ENCODE results near the gene TCF7. TPM values are rescaled to one million over a fixed set of nuclear protein-coding genes. Genes with fewer than 3 reads are reported as not detected.

Gene TCF7
- total RNA-seq = 4.6 TPM

DNA sequence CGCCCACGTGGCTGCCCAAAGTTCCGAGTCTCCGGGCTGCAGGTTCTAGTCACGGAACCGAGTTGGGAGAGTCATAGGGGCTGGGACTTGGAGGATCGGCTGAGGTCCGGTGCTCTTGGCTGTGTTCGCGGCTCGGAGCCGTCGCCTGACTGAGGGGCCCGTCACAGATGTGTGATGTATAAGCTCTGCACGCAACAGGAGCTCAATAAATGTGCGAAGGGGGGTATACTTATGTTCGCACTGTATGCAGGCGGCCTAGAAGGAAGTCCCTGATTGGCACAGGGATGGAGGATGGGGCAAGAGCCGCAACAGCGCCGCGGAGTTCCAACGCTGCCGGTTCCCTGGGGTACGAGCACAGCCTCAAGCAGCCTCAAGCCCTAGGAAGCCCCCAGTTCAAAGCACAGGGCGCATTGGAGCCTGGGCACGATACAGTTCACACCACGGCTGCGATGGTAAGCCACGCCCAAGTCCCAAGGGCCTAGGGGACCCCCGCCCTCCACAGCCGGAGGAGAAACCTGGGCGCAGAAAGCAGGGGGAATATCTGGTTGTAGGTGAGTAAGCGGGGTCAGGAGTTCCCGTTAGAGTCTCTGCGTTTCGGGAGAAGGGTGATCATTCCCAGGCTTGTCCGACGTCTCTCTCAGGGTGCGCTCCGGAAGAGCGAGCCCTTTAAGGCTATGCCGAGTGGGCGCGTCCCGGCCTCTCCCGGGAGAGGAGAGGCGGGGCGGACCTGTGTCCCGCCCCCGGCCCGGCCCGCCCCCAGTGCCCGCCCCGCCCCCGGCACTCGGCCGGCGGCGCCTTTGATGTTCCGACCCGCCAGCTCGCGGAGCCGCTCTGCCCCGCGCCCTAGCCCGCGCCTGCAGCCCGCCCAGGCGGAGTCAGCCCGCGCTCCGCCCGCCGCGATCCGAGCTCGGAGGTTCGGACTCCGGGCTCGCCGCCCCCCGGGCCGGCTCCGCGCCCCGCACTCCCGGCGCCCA lies at the start of gene TCF7:
TSS of gene TCF7 (plus strand) at position 780 of the 974 bp plus-strand sequence. CDS start 226 bp downstream, outside the sequence.
- ATAC-seq = peak; percentile 92

DNA sequence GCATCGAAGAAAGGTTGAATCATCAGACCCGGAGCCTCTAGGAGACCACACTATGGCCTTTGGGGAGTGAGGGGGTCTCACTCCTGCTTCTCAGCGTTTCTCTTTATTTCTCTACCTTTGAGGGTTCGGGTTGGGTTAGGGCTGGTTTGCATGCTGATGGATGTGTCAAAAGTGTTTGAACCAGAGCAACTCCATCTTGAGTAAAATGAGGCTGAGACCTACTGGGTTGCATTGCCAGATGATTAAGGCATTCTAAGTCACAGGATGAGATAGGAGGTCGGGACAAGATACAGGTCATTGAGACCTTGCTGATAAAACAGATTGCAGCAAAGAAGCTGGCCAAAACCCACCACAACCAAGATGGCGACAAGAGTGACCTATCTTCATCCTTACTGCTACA lies 44.9 kb upstream of the TCF7 start:
- ATAC-seq = no peak

DNA sequence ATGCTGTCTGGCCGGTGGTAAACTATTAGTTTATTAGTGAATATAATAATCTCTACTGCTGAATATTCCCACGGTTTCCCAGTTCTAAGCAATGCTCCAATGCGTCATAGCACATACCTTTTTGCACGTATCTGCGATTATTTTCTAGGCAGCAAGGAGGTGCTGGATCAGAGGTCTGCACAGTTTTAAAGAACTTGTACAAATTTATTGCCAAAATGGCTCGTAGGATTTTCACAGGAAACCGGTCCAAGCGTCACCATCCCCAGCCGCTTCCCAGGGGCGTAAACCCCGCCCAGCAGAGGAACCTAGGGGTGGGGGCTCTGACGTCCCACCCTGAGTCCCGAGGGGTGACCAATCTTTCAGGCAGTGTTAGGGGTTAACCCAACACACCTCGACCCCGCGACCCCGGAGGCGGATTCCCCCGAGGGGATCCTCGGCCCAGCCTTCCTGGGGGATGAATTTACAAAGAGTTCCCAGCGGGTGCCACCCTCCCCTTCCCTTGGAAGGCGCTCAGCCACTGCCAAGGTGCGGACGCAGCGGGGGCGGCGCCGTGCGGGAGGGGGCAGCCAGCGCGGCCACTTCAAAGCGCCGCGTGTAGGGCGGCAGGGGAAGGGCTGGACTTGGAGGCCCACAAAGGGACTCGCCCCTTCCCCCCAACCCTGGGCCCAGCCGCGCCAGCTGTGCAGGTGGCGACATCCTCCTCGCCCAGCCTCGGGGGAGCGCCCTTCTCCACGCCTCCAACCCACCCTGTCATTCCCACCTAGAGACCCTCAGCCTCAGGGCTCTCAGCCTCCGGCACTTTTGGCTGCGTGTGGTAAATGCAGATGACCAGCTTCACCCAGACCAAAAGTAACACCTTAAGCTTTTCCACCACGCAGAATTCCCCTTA lies 43.5 kb upstream of the TCF7 start:
- peak; percentile 38 for ATAC-seq

DNA sequence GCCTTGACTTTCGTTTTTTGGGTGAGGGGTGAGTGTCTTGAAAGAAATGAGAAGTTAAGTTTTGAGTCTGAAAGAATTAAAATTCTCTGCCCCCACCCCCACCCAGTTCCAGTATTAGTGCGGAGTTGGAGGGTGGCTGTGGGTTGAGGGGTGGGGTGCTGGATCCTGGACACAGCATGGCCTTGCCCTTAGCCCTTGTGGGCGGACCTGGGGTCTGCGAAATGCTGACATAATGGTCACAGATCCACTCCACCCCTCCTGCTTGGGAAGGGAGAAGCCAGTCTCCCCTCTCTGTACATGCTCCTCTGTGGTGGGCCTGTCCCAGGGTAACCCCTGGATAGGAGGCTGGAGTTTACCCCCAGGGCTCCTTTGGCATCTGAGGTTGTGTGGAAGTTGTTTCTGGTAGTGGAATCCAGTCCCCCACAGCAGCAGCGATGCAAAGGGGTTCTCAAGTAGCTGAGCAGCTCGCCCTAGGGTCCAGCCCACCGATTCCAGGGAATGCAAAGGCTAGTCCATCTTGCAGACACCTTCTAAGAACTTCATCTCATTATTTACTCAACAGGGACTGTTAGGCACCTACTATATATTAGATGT lies 42.8 kb upstream of the TCF7 start:
- no peak for ATAC-seq

DNA sequence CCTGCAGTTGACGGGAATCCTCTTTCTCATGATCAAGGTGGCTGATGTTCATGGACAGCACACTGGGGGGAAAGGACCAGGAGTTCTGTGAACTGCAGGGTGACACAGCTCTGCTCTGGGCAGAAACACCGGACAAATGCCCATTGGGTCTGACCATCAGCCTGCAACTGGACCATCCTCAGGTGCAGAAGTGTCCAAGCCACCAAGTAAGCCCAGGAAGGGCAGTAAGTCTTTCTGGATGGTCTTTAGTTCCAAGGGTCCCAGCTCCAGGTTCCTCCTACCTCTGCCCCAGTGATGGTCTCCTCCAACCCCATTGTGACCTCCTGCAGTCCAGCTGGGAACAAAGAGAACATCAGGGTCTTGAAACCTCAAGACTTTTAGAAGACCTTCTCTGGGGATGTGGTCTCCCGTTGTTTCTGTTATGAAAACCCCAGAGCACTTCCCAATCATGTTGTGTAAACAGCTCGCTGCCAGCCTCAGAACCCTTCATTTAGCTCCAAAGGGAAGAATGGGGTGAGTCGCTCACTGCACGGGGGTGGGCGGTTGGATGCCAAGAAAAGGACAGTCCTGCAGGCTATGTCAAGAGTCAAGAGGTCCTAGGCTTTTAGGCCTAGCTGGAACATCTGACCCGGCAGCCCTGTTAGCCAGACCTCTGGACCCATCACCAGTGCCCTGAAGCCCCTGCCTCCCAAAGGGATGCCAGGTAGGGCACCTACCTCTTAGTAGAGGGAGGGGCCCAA lies 41.8 kb upstream of the TCF7 start:
- ATAC-seq = no peak

DNA sequence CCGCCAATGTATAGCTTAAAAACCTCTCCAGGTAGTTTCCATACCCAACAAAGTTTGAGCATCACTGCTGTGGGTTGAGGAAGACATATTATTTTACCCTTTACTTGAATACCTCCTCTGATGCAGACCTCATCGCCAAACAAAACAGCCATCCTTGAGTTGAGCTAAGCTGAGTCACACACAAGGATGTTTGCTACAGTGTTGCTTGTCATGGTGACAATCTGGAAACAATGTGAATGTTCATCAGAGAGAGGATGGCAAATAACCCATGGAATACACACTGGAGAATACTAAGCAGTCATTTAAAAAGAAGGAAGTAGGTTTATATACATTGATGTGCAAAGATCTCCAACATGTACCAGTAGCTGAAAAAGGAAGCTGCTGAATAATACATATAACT lies 41.1 kb upstream of the TCF7 start:
- no peak for ATAC-seq

DNA sequence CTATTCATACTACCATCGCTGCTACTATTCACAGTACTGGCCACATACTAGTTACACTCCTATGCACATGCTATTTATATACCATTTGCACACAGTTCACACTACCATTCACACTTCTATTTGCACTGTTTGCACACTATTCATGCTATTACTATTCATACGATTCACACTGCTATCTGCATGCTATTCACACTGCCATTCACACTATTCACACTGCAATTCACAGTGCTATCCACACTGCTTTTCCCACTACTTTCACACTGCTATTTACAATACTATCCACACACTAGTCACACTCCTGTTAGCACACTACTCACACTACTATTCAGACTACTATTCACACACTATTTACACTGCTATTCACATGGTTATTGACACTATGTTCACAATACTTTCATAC lies 39.4 kb upstream of the TCF7 start:
- no peak for ATAC-seq

DNA sequence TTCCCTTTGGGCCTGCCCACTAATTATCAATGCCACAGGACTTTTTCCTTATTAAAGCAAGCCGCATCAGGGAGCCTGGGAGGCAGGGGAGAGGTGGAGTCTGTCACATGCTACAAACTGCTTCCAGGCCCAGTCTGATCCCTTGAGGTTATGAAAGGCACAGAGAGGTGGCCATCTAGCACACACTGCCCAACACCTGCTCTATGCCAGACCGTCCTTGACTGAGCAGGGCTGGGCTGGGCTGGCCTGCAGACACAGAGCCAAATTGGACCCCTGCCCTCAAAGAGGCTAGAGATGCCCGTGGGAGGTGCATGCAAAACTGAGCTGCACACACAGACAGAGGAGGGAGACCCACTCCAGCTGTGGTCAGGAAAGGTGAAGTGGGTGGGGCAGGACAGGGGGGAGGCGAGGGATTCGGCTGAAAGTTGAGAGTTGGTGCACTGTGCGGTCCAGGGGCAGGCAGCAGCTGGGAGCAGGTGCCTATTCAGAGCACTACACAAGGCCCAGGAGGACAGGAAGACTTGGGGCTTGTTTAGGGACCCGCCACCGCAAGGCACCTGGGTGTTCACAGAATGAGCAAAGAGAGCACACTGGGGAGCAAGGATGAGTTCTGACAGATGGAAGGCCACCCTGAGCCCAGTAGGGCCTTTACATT lies 36.4 kb upstream of the TCF7 start:
- peak; percentile 19 for ATAC-seq

DNA sequence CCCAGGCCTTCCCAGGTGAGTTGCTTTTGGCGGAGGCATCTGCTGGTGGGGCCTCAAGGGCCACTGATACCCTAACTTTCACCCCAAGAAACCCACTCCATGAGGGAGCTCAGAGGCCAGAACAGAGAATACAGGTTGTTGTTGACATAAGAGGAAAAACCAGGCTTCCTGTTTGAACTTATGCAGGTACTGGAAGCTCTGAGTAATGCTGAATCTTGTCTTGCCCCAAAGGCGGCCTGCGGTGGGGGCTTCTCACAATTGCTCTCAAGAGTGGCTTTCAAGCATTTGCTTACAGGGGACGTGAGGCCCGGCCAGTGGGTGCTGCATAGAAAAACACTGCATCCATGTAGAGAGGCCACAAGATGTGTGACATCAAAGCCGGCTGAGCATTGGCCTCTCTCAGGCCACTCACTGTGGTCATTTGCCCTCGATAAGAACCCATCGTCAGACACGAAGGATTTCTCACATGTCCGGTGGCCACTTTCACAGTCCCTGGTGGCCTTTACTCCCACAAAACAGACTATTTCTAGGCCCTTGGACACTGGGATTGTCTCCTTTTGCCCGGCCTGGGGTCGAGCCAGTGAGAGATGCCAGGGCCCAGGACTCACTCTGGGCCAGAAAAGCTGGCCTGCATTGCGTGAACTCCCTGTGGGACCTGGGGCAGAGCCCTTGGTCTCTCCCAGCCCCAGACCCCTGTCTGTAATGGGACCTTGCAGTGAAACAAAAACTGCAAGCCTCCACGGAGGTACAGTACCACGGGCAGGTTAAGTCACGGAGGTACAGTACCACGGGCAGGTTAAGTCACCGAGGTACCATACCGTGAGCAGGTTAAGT lies 34.5 kb upstream of the TCF7 start:
- peak; percentile 24 for ATAC-seq

DNA sequence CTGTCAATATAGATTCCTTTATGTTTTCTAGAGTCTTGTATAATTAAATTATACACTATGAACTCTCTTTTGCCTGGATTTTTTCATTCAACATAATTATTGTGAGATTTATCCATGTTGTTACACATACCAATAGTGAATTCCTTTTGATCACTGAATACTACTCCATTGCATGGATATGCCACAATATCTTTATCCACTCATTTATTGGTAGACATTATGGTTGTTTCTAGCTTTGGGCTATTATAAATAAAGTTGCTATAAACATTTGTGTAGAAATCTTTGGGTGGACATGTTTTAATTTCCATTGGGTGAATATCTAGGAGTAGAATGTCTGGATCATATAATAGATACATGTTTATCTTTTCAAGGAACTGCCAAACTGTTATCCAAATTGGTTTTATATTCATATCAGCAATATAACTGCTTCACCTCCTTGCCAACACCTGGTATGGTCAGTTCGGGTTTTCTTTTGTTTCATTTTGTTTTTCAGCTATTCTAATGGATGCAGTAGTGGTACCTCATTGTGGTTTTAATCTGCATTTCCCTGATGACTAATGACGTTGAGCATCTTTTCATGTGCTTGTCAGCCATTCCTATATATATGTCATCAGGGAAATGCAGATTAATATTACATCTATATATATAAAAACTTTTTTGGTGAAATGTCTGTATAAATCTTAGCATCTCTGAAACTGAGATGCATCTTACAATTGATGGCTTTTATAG lies 32.1 kb upstream of the TCF7 start:
- no peak for ATAC-seq

DNA sequence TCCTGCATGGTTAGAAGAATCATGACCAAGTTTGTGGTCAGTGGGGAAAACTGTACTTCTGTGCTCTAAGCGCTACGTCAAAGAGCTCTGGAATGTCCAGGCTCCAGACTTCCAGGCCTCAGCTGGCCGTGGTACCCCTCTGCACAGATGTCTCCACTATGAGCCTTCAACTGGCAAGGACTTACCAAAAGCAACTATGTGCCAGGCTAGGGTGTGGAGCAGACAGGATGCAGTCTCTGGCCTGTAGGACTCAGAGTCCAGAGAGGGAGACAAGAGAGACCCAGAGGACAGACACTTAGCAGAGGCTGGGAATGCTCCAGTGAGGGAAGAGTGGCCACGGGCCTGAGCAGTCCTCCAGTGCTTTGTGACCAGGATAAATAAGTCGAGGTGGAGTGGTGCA lies 31.0 kb upstream of the TCF7 start:
- no peak for ATAC-seq

DNA sequence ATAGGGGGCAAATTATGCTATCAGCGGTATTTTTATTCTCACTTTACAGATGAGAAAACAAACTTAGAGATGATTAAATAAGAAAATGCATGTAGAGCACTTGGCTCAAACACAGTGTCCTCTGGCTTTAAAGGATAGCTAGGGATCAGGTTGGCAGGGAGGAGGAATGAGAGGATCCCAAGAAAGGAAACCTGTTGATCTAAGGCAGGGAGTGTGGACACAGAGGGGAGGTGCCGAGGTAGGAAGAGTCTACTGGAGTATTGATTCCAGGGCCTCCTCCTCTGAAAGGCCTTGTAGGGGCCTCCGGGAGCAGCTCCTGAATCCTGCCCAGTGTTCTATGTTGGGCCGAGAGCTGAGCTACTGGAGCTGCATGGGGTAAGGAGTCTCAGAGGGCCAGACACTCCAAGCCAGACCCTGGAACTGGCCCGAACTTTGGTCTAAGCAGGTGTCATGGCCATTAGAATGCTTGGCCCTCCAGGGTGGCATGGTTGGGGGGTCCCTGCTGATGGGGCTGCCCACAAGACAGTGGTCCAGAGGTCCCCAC lies 30.4 kb upstream of the TCF7 start:
- no peak for ATAC-seq

DNA sequence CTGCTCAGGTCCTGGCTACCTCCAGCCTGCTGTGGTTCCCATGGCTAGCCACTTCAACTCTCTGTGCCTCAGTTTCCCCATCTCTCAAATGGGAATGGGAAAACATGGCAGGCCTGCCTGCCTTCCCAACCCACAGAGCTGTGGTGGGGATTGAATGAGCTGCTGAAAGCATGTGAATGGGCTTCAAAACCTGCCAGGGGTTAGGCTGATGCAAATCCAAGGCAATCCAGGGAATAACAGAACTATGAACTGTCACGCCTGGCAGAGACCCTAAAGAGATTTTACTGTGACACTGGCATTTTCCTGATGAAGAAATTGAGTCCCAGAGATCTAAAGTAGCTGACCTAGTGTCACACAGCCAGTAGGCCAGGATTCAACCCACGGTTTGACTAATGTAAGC lies 29.9 kb upstream of the TCF7 start:
- ATAC-seq = no peak

DNA sequence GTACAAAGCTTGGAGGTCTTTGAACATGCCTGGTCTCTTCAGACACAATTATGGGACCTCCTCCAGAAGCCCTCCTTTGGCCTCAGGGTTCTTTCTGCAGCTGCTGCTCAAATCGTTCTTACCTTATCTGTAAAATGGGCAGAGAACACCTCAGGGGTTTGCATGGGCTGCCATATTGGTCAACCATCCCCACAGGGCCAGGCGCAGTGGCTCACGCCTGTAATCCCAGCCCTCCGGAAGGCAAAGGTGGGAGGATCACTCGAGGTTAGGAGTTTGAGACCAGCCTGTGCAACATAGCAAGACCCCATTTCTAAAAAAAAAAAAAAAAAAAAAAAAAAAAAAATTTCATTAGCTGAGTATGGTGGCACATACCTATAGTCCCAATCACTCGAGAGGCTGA lies 29.1 kb upstream of the TCF7 start:
- ATAC-seq = no peak

DNA sequence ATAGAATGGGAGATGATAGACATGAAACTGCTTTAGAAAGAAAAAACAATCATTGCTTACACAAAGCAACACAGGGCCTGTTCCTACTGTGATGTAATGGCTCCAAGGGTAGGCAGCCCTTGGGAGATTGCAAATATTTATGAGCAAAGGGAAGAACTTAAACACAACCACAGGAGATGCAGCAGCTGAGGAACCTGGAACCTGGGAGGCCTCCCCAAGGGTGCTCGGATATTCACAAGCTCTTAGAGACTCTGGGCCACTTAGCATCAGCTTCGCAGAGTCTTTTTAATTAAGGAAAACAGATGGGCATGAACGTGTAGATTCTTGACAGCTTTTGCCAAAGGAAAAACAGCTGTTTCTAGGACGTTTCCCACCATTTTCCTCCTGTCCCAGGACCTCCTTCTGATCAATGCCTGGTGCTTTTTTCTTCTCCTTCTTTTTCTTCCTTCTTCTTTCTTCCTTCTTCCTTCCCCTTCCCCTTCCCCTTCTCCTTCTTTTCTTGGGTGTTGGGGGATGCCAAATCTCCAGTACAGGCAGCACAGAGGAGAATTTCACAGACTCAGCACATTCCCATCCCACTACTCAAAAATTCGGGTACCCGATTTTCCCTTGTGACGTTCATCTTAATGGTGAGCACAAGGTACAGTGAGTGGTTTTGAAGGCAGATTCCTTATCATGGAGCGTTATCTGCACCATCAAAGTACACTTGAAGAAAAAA lies 28.1 kb upstream of the TCF7 start:
- ATAC-seq = no peak

DNA sequence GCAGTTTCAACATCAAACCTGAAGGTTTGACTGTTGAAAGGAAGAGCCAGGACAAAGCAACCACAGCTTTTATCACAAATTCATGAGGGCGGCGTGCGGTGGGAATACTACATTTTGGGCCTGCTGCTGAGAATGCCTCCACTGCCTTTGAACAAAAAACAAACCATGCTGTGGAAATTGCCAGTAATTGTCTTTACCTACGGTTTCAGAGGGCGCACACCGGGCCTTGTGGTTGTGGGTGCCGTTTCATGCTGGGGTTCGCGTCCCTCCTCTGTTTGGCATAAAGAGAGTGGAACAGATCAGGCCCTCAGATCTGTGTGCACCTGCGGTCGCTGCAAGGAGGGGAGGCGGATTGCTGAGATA lies 27.6 kb upstream of the TCF7 start:
- ATAC-seq = no peak

DNA sequence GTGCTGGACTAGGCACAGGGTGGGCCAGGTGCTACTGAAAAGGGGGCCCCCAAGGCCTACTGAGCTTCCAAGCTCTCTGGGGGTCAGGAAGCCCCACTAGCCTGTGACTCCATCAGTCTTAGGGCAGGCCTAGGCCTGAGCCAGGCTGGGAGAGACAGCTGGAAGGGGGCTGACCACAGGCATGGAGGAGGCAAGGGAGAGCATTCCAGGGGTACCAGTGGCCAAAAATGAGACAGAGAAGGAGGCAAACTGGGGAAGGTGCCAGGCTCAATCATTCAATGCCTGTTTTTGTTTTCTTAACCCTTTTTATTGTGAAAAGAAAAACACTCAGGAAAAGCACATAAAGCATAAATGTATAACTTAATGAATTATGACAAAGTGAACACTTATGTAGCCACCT lies 26.2 kb upstream of the TCF7 start:
- ATAC-seq = no peak

DNA sequence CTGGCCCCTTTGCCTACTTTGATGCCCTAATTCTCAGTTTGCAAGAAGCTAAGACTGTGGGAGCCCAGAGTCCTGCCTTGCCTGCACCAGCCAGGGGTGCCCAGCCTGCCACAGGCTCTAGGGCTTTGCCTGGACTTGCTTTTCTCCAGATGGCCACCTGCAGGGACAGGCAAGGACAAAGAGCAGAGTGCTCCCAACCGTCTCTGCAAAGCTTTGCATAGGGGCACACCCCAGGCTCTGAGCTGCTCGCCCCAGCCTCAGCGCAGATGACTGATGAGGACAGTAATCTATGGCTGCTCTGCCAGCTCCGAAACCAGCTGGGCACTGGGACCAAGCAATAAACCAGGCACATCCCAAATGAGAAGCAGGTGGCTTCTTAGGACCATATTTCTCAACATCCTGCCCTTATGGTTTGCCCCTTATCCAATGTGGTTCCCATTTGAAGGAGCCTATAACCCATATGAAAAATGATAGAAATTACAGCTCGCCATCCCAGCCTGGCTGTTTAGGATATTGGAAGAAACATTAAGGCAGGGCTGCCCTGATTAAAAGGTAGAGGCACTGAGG lies 25.4 kb upstream of the TCF7 start:
- ATAC-seq = peak; percentile 10

DNA sequence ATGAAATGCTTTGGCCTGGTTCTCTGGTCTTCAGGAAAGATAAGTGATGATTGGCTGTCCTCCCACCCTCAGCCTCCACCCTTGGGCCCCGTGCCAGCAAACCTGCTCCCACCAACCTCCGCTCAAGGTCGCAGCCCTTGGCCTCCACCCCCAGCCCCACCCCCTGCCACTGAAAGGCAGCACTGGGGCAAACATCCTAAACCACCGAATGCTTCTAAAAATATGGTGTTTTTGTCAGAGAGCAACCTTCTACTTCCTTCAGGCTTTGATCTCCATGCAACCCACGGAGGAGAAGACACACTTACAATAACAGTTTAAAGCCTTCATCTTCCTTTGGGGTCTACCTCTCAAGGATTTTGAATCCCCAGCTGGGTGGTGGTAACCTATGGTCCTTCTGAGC lies 24.0 kb upstream of the TCF7 start:
- no peak for ATAC-seq

Data from esophagus mucosa (tissue), 1 donor.